Spleen (tissue), 11 donors: ENCODE measurements around the gene PDGFC. TPM values are rescaled to one million over a fixed set of nuclear protein-coding genes. Genes with fewer than 3 reads are reported as not detected.

Experiments
- DNase-seq: peaks from one replicate; pipeline ENCODE4 v3.0.0-alpha.2; 2020
- H3K27ac ChIP-seq, 8 donors: fragments of 200-600 bp; sonication (generic) in 7 of 8; 1 replicate in 4 of 8; 2 replicates in 4 of 8; pipeline versions ENCODE4 v1.5.0 to v1.8.0; 2016 to 2021; ENCODE audit warnings: inconsistent platforms in 4 of 8, mild to moderate bottlenecking in 4 of 8, moderate library complexity in 1 of 8
- H3K27me3 ChIP-seq, 7 donors: fragments of 200-600 bp; sonication (generic) in 6 of 7; replicated peaks in 1 of 7; 1 replicate in 4 of 7; 2 replicates in 3 of 7; pipeline versions ENCODE4 v1.5.0 to v1.8.0; 2016 to 2021; ENCODE audit warnings: inconsistent platforms in 3 of 7, mild to moderate bottlenecking in 1 of 7
- H3K36me3 ChIP-seq, 6 donors: fragments of 200-600 bp; sonication (generic) in 5 of 6; 1 replicate in 4 of 6; 2 replicates in 2 of 6; pipeline versions ENCODE4 v1.5.0 to v1.8.0; 2016 to 2021; ENCODE audit warnings: inconsistent platforms in 2 of 6
- H3K4me1 ChIP-seq, 6 donors: fragments of 200-600 bp; sonication (generic) in 5 of 6; 1 replicate in 3 of 6; 2 replicates in 3 of 6; pipeline versions ENCODE4 v1.5.0 to v1.8.0; 2016 to 2021; ENCODE audit warnings: inconsistent platforms in 3 of 6
- H3K4me3 ChIP-seq, 8 donors: fragments of 200-600 bp; sonication (generic) in 7 of 8; 1 replicate in 4 of 8; 2 replicates in 4 of 8; pipeline versions ENCODE4 v1.5.0 to v1.8.0; 2016 to 2021; ENCODE audit warnings: inconsistent platforms in 4 of 8, mild to moderate bottlenecking in 4 of 8, moderate library complexity in 2 of 8
- H3K9me3 ChIP-seq, 8 donors: fragments of 200-600 bp; sonication (generic) in 7 of 8; 1 replicate in 4 of 8; 2 replicates in 4 of 8; pipeline versions ENCODE4 v1.5.0 to v1.8.0; 2016 to 2021; ENCODE audit warnings: inconsistent platforms in 4 of 8
- CTCF ChIP-seq, 11 experiments: fragments of 200-600 bp in 7 of 11; fragments of 450-650 bp in 4 of 11; sonication (generic) in 4 of 11; IDR thresholded peaks in 8 of 11; conservative IDR thresholded peaks in 3 of 11; 1 replicate in 7 of 11; 2 replicates in 4 of 11; pipeline versions ENCODE4 v1.4.0 to v1.8.0; 2016 to 2021; ENCODE audit warnings: antibody characterized with exemption in 11 of 11, inconsistent platforms in 4 of 11, mild to moderate bottlenecking in 1 of 11
- POLR2A ChIP-seq, 3 donors: fragments of 450-650 bp; IDR thresholded peaks; one replicate each; pipeline ENCODE4 v1.5.1; 2017; ENCODE audit warnings: antibody characterized with exemption in 3 of 3, mild to moderate bottlenecking in 1 of 3
- POLR2AphosphoS5 ChIP-seq, 3 donors: sonication (generic); formaldehyde crosslinking; IDR thresholded peaks; one replicate each; pipeline ENCODE4 v1.5.1; 2017; ENCODE audit warnings: antibody characterized with exemption in 3 of 3
- WGBS, 5 donors: extraction: QIAGEN DNeasy Blood & Tissue Kit in 3 of 5; methylation state at CpG; one replicate each; pipeline versions ENCODE4 v1.1.5 to v1.1.7; 2013 to 2018; 5-methylcytosine and 5-hydroxymethylcytosine counted together
- intact Hi-C: fragments of 100-400 bp; cut with DNase I; formaldehyde crosslinking; loops from one replicate; pipeline ENCODE4 v1.15.0; 2023; ENCODE audit warnings: low total_unique reads
- polyA plus RNA-seq, 3 donors: library from polyadenylated mRNA; stranded (reverse); fragments of 200-250 nt; gene quantifications; one replicate each; pipeline ENCODE4 v1.2.1, GENCODE V29; 2013
- total RNA-seq, 7 donors: library from RNA; depleted of rRNA in 3 of 7; stranded (reverse); fragments of >200 nt in 3 of 7; fragmentation: NEBNext Ultra II Directional in 4 of 7; extraction: Animal tissue kit (Norgen Biotek cat#: 25700) in 4 of 7; gene quantifications; one replicate each; pipeline versions ENCODE4 v1.1.0 to v1.2.1, GENCODE V29; 2016 to 2021
- donor health status: healthy with polysubstance abuse.
- donor health status: DM: no; HTN: no; CAD: no; lungs with moderate emphysema.
- donor health status: DM: no; HTN: no; CAD: no.
- donor health status: Bipolar disorder and iron deficiency.
- donor health status: healthy.
- donor health status: DM: no; HTN: no; CAD: no.
- donor health status: DM: yes; HTN: yes; CAD: no.

Gene PDGFC
- total and polyA plus RNA-seq, 10 donors: 1.6 to 24.7 (median 14.8) TPM

GRCh38 chr4:156794863-156795262 lies 176.7 kb downstream of the PDGFC start:
- no peak for TF ChIP-seq POLR2AphosphoS5 (IDR thresholded peaks at IDR 0.05)
- no peak for TF ChIP-seq CTCF (IDR thresholded peaks at IDR 0.05 in 8 of 11, conservative IDR thresholded peaks at IDR 0.05 in 3 of 11)
- no peak for TF ChIP-seq POLR2A (IDR thresholded peaks at IDR 0.05)
- Histone ChIP-seq H3K27ac (no peak overlapping the region), H3K36me3 (no peaks in the 10 kb centered on the region), H3K4me3 (no peak overlapping the region), H3K9me3 (no peaks in the 10 kb centered on the region), H3K4me1 (no peaks in the 10 kb centered on the region), H3K27me3 (no peaks in the 10 kb centered on the region)
- DNase-seq: no peak
- 67 to 74% (median 73%) methylated on average over 4 of the region's 4 CpGs for WGBS, 5 donors
- intact Hi-C loops: no loop called here

- H3K4me3 ChIP-seq: no peak overlapping the region
- no peak for DNase-seq
- no peak for TF ChIP-seq POLR2A (IDR thresholded peaks at IDR 0.05)
- no peak for TF ChIP-seq POLR2AphosphoS5 (IDR thresholded peaks at IDR 0.05)
- no peak for TF ChIP-seq CTCF (IDR thresholded peaks at IDR 0.05 in 8 of 11, conservative IDR thresholded peaks at IDR 0.05 in 3 of 11)
- H3K4me1 ChIP-seq: no peaks in the 10 kb centered on the region
- H3K9me3 ChIP-seq: no peaks in the 10 kb centered on the region
- no peaks in the 10 kb centered on the region for H3K36me3 ChIP-seq
- H3K27me3 ChIP-seq: no peaks in the 10 kb centered on the region
- H3K27ac ChIP-seq: no peak overlapping the region
- WGBS, 5 donors: 75 to 79% (median 76%) methylated on average over 2 of the region's 2 CpGs
- intact Hi-C loops: no loop called here
Measured at GRCh38 chr4:156792462-156793085, 179.0 kb downstream of the PDGFC start.

GRCh38 chr4:156790866-156791265 lies 180.7 kb downstream of the PDGFC start:
- Histone ChIP-seq H3K4me3 (no peak overlapping the region), H3K9me3 (no peaks in the 10 kb centered on the region), H3K27me3 (no peaks in the 10 kb centered on the region), H3K36me3 (no peaks in the 10 kb centered on the region), H3K4me1 (no peaks in the 10 kb centered on the region), H3K27ac (no peak overlapping the region)
- TF ChIP-seq CTCF (IDR thresholded peaks at IDR 0.05 in 8 of 11, conservative IDR thresholded peaks at IDR 0.05 in 3 of 11): no peak
- TF ChIP-seq POLR2AphosphoS5 (IDR thresholded peaks at IDR 0.05): no peak
- TF ChIP-seq POLR2A (IDR thresholded peaks at IDR 0.05): no peak
- no peak for DNase-seq
- intact Hi-C loops: no loop called here
- WGBS, 5 donors: 36 to 63% (median 52%) methylated on average over 1 of the region's 1 CpG

GRCh38 chr4:156788782-156789181 lies 182.8 kb downstream of the PDGFC start:
- no peak for DNase-seq
- no peaks in the 10 kb centered on the region for H3K27me3 ChIP-seq
- H3K9me3 ChIP-seq: no peaks in the 10 kb centered on the region
- intact Hi-C loops: no loop called here
- no peak overlapping the region for H3K4me3 ChIP-seq
- H3K36me3 ChIP-seq: no peaks in the 10 kb centered on the region
- TF ChIP-seq POLR2AphosphoS5 (IDR thresholded peaks at IDR 0.05): no peak
- TF ChIP-seq CTCF (IDR thresholded peaks at IDR 0.05 in 8 of 11, conservative IDR thresholded peaks at IDR 0.05 in 3 of 11): no peak
- no peak for TF ChIP-seq POLR2A (IDR thresholded peaks at IDR 0.05)
- no peak overlapping the region for H3K27ac ChIP-seq
- no peaks in the 10 kb centered on the region for H3K4me1 ChIP-seq
